ENCODE measurements around the gene KRT71.
"Not testable (repeated sequence)": the region's sequence is repeated elsewhere in the genome, so short reads cannot be mapped to it uniquely, and the experiment has no call there.

DNA sequence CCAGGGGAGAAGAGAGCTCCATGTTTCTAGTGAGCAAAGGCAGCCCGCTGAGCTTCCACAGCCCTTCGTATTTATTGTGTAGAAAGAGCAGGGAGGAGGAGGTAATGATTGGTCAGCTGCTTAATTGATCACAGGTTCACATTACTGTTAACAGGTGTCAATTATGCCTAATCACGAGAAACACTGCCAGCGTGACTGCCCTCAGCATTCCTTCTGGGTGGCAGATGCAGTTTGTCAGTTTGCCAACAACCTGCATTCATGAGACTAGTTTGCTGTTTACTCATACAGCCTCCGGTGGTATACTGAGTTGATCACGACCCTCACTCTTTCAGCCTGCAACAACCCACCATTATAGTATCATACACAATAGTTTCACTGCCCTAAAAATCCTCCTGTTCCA is 52.4 kb downstream of the KRT71 start:
- TF ChIP-seq, protein P1, sequence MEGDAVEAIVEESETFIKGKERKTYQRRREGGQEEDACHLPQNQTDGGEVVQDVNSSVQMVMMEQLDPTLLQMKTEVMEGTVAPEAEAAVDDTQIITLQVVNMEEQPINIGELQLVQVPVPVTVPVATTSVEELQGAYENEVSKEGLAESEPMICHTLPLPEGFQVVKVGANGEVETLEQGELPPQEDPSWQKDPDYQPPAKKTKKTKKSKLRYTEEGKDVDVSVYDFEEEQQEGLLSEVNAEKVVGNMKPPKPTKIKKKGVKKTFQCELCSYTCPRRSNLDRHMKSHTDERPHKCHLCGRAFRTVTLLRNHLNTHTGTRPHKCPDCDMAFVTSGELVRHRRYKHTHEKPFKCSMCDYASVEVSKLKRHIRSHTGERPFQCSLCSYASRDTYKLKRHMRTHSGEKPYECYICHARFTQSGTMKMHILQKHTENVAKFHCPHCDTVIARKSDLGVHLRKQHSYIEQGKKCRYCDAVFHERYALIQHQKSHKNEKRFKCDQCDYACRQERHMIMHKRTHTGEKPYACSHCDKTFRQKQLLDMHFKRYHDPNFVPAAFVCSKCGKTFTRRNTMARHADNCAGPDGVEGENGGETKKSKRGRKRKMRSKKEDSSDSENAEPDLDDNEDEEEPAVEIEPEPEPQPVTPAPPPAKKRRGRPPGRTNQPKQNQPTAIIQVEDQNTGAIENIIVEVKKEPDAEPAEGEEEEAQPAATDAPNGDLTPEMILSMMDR (IDR thresholded peaks at IDR 0.05; ENCODE audit: low read depth, low read length): not testable (repeated sequence)
- not testable (repeated sequence) for TF ChIP-seq EZH2phosphoT487 (IDR thresholded peaks at IDR 0.05; ENCODE audit: low read depth)

Data from OCI-LY3 (cell line).